ENCODE data around the gene UBAP1.

DNA sequence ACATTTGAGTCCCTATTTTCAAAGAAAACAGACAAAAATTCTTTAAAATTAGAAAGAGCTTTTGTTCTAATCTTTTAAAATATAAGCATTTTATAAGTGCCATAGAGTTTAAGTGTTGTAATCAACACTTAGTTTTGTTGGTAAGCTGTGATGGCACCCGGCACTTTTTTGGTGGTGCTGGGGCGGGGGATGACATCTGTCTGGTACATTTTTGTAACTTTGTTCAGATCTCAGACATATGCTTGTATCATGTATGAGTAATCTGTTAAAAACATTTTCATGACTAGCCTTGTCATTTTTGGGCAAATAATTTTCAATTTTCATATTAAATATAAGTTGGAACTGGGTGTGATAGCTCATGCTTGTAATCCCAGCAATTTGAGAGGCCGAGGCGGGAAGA, 51.7 kb downstream of the UBAP1 start:
- TF ChIP-seq, protein P1, sequence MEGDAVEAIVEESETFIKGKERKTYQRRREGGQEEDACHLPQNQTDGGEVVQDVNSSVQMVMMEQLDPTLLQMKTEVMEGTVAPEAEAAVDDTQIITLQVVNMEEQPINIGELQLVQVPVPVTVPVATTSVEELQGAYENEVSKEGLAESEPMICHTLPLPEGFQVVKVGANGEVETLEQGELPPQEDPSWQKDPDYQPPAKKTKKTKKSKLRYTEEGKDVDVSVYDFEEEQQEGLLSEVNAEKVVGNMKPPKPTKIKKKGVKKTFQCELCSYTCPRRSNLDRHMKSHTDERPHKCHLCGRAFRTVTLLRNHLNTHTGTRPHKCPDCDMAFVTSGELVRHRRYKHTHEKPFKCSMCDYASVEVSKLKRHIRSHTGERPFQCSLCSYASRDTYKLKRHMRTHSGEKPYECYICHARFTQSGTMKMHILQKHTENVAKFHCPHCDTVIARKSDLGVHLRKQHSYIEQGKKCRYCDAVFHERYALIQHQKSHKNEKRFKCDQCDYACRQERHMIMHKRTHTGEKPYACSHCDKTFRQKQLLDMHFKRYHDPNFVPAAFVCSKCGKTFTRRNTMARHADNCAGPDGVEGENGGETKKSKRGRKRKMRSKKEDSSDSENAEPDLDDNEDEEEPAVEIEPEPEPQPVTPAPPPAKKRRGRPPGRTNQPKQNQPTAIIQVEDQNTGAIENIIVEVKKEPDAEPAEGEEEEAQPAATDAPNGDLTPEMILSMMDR (tag by site-specific recombination; IDR thresholded peaks at IDR 0.05): no peak
- TF ChIP-seq, protein P2, sequence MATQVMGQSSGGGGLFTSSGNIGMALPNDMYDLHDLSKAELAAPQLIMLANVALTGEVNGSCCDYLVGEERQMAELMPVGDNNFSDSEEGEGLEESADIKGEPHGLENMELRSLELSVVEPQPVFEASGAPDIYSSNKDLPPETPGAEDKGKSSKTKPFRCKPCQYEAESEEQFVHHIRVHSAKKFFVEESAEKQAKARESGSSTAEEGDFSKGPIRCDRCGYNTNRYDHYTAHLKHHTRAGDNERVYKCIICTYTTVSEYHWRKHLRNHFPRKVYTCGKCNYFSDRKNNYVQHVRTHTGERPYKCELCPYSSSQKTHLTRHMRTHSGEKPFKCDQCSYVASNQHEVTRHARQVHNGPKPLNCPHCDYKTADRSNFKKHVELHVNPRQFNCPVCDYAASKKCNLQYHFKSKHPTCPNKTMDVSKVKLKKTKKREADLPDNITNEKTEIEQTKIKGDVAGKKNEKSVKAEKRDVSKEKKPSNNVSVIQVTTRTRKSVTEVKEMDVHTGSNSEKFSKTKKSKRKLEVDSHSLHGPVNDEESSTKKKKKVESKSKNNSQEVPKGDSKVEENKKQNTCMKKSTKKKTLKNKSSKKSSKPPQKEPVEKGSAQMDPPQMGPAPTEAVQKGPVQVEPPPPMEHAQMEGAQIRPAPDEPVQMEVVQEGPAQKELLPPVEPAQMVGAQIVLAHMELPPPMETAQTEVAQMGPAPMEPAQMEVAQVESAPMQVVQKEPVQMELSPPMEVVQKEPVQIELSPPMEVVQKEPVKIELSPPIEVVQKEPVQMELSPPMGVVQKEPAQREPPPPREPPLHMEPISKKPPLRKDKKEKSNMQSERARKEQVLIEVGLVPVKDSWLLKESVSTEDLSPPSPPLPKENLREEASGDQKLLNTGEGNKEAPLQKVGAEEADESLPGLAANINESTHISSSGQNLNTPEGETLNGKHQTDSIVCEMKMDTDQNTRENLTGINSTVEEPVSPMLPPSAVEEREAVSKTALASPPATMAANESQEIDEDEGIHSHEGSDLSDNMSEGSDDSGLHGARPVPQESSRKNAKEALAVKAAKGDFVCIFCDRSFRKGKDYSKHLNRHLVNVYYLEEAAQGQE (tag by site-specific recombination; IDR thresholded peaks at IDR 0.05): no peak
- TF ChIP-seq SP2 (tag by site-specific recombination; IDR thresholded peaks at IDR 0.05) (no peak), ZNF19 (tag by site-specific recombination; IDR thresholded peaks at IDR 0.05; ENCODE audit: low read depth) (no peak), ZNF629 (tag by site-specific recombination; IDR thresholded peaks at IDR 0.05) (no peak), YY1 (tag by site-specific recombination; IDR thresholded peaks at IDR 0.05) (no peak), ZNF621 (tag by site-specific recombination; IDR thresholded peaks at IDR 0.05) (no peak), ZNF433 (tag by site-specific recombination; IDR thresholded peaks at IDR 0.05; ENCODE audit: low read depth) (no peak), ZNF707 (tag by site-specific recombination; IDR thresholded peaks at IDR 0.05) (no peak)
- TF ChIP-seq, protein P3, sequence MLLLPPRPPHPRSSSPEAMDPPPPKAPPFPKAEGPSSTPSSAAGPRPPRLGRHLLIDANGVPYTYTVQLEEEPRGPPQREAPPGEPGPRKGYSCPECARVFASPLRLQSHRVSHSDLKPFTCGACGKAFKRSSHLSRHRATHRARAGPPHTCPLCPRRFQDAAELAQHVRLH (tag by site-specific recombination; IDR thresholded peaks at IDR 0.05): no peak
- TF ChIP-seq, protein P4, sequence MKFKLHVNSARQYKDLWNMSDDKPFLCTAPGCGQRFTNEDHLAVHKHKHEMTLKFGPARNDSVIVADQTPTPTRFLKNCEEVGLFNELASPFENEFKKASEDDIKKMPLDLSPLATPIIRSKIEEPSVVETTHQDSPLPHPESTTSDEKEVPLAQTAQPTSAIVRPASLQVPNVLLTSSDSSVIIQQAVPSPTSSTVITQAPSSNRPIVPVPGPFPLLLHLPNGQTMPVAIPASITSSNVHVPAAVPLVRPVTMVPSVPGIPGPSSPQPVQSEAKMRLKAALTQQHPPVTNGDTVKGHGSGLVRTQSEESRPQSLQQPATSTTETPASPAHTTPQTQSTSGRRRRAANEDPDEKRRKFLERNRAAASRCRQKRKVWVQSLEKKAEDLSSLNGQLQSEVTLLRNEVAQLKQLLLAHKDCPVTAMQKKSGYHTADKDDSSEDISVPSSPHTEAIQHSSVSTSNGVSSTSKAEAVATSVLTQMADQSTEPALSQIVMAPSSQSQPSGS (tag by site-specific recombination; IDR thresholded peaks at IDR 0.05; ENCODE audit: low read depth): no peak
- TF ChIP-seq, protein P5, sequence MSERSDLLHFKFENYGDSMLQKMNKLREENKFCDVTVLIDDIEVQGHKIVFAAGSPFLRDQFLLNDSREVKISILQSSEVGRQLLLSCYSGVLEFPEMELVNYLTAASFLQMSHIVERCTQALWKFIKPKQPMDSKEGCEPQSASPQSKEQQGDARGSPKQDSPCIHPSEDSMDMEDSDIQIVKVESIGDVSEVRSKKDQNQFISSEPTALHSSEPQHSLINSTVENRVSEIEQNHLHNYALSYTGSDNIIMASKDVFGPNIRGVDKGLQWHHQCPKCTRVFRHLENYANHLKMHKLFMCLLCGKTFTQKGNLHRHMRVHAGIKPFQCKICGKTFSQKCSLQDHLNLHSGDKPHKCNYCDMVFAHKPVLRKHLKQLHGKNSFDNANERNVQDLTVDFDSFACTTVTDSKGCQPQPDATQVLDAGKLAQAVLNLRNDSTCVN (tag by site-specific recombination; optimal IDR thresholded peaks at IDR 0.05): no peak
- TF ChIP-seq, protein P6, sequence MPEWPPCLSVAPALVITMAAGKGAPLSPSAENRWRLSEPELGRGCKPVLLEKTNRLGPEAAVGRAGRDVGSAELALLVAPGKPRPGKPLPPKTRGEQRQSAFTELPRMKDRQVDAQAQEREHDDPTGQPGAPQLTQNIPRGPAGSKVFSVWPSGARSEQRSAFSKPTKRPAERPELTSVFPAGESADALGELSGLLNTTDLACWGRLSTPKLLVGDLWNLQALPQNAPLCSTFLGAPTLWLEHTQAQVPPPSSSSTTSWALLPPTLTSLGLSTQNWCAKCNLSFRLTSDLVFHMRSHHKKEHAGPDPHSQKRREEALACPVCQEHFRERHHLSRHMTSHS (tag by site-specific recombination; IDR thresholded peaks at IDR 0.05): no peak
- TF ChIP-seq, protein P7, sequence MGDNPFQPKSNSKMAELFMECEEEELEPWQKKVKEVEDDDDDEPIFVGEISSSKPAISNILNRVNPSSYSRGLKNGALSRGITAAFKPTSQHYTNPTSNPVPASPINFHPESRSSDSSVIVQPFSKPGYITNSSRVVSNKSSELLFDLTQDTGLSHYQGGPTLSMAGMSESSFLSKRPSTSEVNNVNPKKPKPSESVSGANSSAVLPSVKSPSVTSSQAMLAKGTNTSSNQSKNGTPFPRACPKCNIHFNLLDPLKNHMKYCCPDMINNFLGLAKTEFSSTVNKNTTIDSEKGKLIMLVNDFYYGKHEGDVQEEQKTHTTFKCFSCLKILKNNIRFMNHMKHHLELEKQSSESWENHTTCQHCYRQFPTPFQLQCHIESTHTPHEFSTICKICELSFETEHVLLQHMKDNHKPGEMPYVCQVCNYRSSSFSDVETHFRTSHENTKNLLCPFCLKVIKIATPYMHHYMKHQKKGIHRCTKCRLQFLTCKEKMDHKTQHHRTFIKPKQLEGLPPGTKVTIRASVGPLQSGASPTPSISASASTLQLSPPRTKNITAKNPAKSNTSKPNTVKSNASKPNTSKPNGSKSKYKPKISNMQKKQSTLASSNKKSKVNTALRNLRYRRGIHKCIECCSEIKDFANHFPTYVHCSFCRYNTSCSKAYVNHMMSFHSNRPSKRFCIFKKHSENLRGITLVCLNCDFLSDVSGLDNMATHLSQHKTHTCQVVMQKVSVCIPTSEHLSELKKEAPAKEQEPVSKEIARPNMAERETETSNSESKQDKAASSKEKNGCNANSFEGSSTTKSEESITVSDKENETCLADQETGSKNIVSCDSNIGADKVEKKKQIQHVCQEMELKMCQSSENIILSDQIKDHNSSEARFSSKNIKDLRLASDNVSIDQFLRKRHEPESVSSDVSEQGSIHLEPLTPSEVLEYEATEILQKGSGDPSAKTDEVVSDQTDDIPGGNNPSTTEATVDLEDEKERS (tag by site-specific recombination; IDR thresholded peaks at IDR 0.05): no peak

Measured in HEK293 (cell line).